ENCODE data around the gene OCRL. TPM values are rescaled to one million over a fixed set of nuclear protein-coding genes. Genes with fewer than 3 reads are reported as not detected.

The OCRL gene
- polyA plus RNA-seq, 1 of the 3 experiments (the other 2 are of a cell fraction), result 18.6 TPM

GRCh38 chrX:129606918-129607317 lies 66.9 kb downstream of the OCRL start:
- no peaks in the 10 kb centered on the region for H3K9me3 ChIP-seq
- no peaks in the 10 kb centered on the region for H3K79me2 ChIP-seq (ENCODE audit: insufficient read depth)
- H3K4me1 ChIP-seq (ENCODE audit: control insufficient read depth in 1 of 2, insufficient read depth in 2 of 2, low read depth in 1 of 2, low read length in 1 of 2), result peaks cover 0 to 3% of the 10 kb centered on the region in 2 experiments; a peak in 1 of 4 replicates
- H3K9ac ChIP-seq, result no peak overlapping the region
- WGBS (ENCODE audit: low lambda C conversion rate), result 3% methylated on average over 5 of the region's 5 CpGs
- H3K36me3 ChIP-seq (replicated peaks in 1 of 2; ENCODE audit: control insufficient read depth in 1 of 2, insufficient read depth in 2 of 2, low read length in 1 of 2), result no peaks in the 10 kb centered on the region
- POLR2A ChIA-PET, result no interaction called here
- H3K4me3 ChIP-seq (ENCODE audit: low read depth in 2 of 2, low read length in 1 of 2), result no peak overlapping the region
- peak overlapping the region; percentile 44; the same call in 1 of the 2 replicates for H2AFZ ChIP-seq (ENCODE audit: low read depth)
- no peaks in the 10 kb centered on the region for H3K9me2 ChIP-seq
- peak overlapping the region; percentile 56 for H3K4me2 ChIP-seq
- H3K27ac ChIP-seq (ENCODE audit: low read depth in 2 of 2, low read length in 1 of 2), result no peak overlapping the region
- CTCF ChIA-PET, result interaction anchor here (0.6 to 4.0 kb wide), 11 partner anchors 10 to 735 kb away, joined by 3 to 21 read pairs (median 3); no protein-coding TSS in a partner anchor
- H3F3A ChIP-seq (replicated peaks; ENCODE audit: insufficient read depth), result no peaks in the 10 kb centered on the region
- H4K20me1 ChIP-seq (ENCODE audit: insufficient read depth), result no peaks in the 10 kb centered on the region
- peak; percentile 72 for DNase-seq
- no peak for TF ChIP-seq ELF1 (IDR thresholded peaks at IDR 0.05)
- TF ChIP-seq SMC3 (IDR thresholded peaks at IDR 0.05; ENCODE audit: low read depth, low read length), result peak; percentile 82
- TF ChIP-seq RFX5 (IDR thresholded peaks at IDR 0.05; ENCODE audit: low read length), result no peak
- peak; percentile 91 for TF ChIP-seq RAD21 (IDR thresholded peaks at IDR 0.05; ENCODE audit: low read length)
- TF ChIP-seq CTCF (IDR thresholded peaks at IDR 0.05), result peak; percentile 83
- no peaks in the 10 kb centered on the region; the same call in 1 of the 2 replicates for H3K27me3 ChIP-seq (ENCODE audit: insufficient read depth)

GRCh38 chrX:129608496-129608895 lies 68.4 kb downstream of the OCRL start:
- CTCF ChIA-PET, result interaction anchor here (1.5 to 4.0 kb wide), 5 partner anchors 28 to 452 kb away, joined by 4 to 24 read pairs (median 7); no protein-coding TSS in a partner anchor
- H3K9ac ChIP-seq, result no peak overlapping the region

More at GRCh38 chrX:129608496-129608895, 68.4 kb downstream of the OCRL start:
- Histone ChIP-seq H3K9me3 (no peaks in the 10 kb centered on the region), H4K20me1 (ENCODE audit: insufficient read depth) (no peaks in the 10 kb centered on the region), H3K9me2 (no peaks in the 10 kb centered on the region), H3K4me3 (ENCODE audit: low read depth in 2 of 2, low read length in 1 of 2) (no peak overlapping the region), H3F3A (replicated peaks; ENCODE audit: insufficient read depth) (no peaks in the 10 kb centered on the region), H3K27me3 (ENCODE audit: insufficient read depth) (no peaks in the 10 kb centered on the region; the same call in 1 of the 2 replicates), H2AFZ (ENCODE audit: low read depth) (no peak overlapping the region), H3K79me2 (ENCODE audit: insufficient read depth) (no peaks in the 10 kb centered on the region), H3K27ac (ENCODE audit: low read depth in 2 of 2, low read length in 1 of 2) (no peak overlapping the region), H3K4me1 (ENCODE audit: control insufficient read depth in 1 of 2, insufficient read depth in 2 of 2, low read depth in 1 of 2, low read length in 1 of 2) (peaks cover 0 to 3% of the 10 kb centered on the region in 2 experiments; a peak in 1 of 4 replicates), H3K4me2 (no peak overlapping the region), H3K36me3 (replicated peaks in 1 of 2; ENCODE audit: control insufficient read depth in 1 of 2, insufficient read depth in 2 of 2, low read length in 1 of 2) (no peaks in the 10 kb centered on the region)
- WGBS (ENCODE audit: low lambda C conversion rate), result 27% methylated on average over 3 of the region's 3 CpGs
- POLR2A ChIA-PET, result no interaction called here
- TF ChIP-seq CHD2 (IDR thresholded peaks at IDR 0.05; ENCODE audit: low read length, partially characterized antibody) (no peak), NRF1 (IDR thresholded peaks at IDR 0.05; ENCODE audit: low read depth, low read length) (no peak), FOXM1 (IDR thresholded peaks at IDR 0.05; ENCODE audit: low read depth) (no peak), GATA2 (CRISPR knock-in tag; IDR thresholded peaks at IDR 0.05) (no peak), TEAD4 (IDR thresholded peaks at IDR 0.05; ENCODE audit: borderline replicate concordance, insufficient read depth) (no peak), MXI1 (IDR thresholded peaks at IDR 0.05; ENCODE audit: low read depth, low read length) (no peak), FOXJ3 (CRISPR knock-in tag; IDR thresholded peaks at IDR 0.05) (no peak), TAF1 (IDR thresholded peaks at IDR 0.05; ENCODE audit: borderline replicate concordance, low read depth, low read length) (no peak), CTCF (IDR thresholded peaks at IDR 0.05) (no peak), JUND (IDR thresholded peaks at IDR 0.05) (no peak), RCOR1 (IDR thresholded peaks at IDR 0.05; ENCODE audit: low read length) (no peak), TCF12 (IDR thresholded peaks at IDR 0.05) (no peak), MAX (IDR thresholded peaks at IDR 0.05; ENCODE audit: low read depth) (no peak), FOSL2 (IDR thresholded peaks at IDR 0.05; ENCODE audit: borderline replicate concordance, low read depth) (no peak)
- TF ChIP-seq, protein P1, sequence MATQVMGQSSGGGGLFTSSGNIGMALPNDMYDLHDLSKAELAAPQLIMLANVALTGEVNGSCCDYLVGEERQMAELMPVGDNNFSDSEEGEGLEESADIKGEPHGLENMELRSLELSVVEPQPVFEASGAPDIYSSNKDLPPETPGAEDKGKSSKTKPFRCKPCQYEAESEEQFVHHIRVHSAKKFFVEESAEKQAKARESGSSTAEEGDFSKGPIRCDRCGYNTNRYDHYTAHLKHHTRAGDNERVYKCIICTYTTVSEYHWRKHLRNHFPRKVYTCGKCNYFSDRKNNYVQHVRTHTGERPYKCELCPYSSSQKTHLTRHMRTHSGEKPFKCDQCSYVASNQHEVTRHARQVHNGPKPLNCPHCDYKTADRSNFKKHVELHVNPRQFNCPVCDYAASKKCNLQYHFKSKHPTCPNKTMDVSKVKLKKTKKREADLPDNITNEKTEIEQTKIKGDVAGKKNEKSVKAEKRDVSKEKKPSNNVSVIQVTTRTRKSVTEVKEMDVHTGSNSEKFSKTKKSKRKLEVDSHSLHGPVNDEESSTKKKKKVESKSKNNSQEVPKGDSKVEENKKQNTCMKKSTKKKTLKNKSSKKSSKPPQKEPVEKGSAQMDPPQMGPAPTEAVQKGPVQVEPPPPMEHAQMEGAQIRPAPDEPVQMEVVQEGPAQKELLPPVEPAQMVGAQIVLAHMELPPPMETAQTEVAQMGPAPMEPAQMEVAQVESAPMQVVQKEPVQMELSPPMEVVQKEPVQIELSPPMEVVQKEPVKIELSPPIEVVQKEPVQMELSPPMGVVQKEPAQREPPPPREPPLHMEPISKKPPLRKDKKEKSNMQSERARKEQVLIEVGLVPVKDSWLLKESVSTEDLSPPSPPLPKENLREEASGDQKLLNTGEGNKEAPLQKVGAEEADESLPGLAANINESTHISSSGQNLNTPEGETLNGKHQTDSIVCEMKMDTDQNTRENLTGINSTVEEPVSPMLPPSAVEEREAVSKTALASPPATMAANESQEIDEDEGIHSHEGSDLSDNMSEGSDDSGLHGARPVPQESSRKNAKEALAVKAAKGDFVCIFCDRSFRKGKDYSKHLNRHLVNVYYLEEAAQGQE (IDR thresholded peaks at IDR 0.05; ENCODE audit: low read depth, low read length), result no peak
- TF ChIP-seq, protein P2, sequence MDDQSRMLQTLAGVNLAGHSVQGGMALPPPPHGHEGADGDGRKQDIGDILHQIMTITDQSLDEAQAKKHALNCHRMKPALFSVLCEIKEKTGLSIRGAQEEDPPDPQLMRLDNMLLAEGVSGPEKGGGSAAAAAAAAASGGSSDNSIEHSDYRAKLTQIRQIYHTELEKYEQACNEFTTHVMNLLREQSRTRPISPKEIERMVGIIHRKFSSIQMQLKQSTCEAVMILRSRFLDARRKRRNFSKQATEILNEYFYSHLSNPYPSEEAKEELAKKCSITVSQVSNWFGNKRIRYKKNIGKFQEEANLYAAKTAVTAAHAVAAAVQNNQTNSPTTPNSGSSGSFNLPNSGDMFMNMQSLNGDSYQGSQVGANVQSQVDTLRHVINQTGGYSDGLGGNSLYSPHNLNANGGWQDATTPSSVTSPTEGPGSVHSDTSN (IDR thresholded peaks at IDR 0.05), result no peak
- DNase-seq, result no peak

All from SK-N-SH (cell line).